Transverse colon (tissue), 3 donors: ENCODE measurements around the gene RGS11.

ENCODE experiments used
- EP300 ChIP-seq: sonication (generic); formaldehyde crosslinking; IDR thresholded peaks from one replicate; pipeline ENCODE4 v1.6.1; 2017; ENCODE audit warnings: antibody characterized with exemption, low read depth
- POLR2A ChIP-seq: fragments of 450-650 bp; IDR thresholded peaks from one replicate; pipeline ENCODE4 v1.6.1; 2016; ENCODE audit warnings: antibody characterized with exemption, mild to moderate bottlenecking, moderate library complexity
- TF ChIP-seq, protein P1 (sequence below), 5 experiments: fragments of 200-600 bp in 3 of 5; fragments of 450-650 bp in 2 of 5; sonication (generic) in 3 of 5; IDR thresholded peaks; 1 replicate in 2 of 5; 2 replicates in 3 of 5; pipeline ENCODE4 v1.5.1; 2016 to 2017; ENCODE audit warnings: antibody characterized with exemption in 5 of 5, inconsistent platforms in 3 of 5, mild to moderate bottlenecking in 2 of 5, moderate library complexity in 1 of 5

DNA sequence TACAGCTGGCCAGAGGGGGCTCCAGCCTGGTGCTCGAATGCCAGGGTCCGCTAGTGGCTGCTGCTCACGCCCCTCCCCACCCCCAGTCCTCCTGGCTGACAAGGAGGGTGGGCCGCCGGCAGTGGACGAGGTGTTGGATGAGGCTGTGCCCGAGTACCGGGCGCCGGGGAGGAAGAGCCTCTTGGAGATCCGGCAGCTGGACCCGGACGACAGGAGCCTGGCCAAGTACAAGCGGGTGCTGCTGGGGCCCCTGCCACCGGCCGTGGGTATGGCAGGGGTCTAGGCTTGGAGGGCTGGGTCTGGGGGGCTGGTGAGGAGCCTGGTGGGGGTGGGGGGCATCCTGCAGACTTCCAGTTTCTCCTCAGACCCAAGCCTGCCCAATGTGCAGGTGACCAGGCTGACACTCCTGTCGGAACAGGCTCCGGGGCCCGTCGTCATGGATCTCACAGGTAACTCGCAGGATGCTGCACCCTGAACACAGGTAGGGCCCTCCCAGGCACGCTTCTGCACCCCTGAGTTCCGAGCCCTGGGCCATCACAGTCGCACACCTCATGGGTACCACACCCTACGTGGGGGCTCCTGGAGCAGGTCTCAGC lies 6.0 kb upstream of the RGS11 start:
- TF ChIP-seq, protein P1, sequence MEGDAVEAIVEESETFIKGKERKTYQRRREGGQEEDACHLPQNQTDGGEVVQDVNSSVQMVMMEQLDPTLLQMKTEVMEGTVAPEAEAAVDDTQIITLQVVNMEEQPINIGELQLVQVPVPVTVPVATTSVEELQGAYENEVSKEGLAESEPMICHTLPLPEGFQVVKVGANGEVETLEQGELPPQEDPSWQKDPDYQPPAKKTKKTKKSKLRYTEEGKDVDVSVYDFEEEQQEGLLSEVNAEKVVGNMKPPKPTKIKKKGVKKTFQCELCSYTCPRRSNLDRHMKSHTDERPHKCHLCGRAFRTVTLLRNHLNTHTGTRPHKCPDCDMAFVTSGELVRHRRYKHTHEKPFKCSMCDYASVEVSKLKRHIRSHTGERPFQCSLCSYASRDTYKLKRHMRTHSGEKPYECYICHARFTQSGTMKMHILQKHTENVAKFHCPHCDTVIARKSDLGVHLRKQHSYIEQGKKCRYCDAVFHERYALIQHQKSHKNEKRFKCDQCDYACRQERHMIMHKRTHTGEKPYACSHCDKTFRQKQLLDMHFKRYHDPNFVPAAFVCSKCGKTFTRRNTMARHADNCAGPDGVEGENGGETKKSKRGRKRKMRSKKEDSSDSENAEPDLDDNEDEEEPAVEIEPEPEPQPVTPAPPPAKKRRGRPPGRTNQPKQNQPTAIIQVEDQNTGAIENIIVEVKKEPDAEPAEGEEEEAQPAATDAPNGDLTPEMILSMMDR (IDR thresholded peaks at IDR 0.05), result no peak
- TF ChIP-seq EP300, result no peak
- TF ChIP-seq POLR2A, result no peak
